Heart left ventricle (tissue), 13 donors: ENCODE results near the gene NFE2L1.

Experiments used
- POLR2A ChIP-seq, 2 donors: fragments of 450-650 bp; IDR thresholded peaks; one replicate each; pipeline ENCODE4 v1.6.1; 2017; ENCODE audit warnings: antibody characterized with exemption in 2 of 2, mild to moderate bottlenecking in 2 of 2, moderate library complexity in 2 of 2
- TF ChIP-seq, protein P1 (sequence below), 12 donors: fragments of 200-600 bp; sonication (generic) in 4 of 12; IDR thresholded peaks; one replicate each; pipeline versions ENCODE4 v1.5.0 to v1.8.0; 2018 to 2022; ENCODE audit warnings: antibody characterized with exemption in 12 of 12, mild to moderate bottlenecking in 5 of 12
- donor health status: ischemic (EF 13 %, LVEDD 7.1; RV severe dilation, severe dysfunction).
- donor health status: DM: no; HTN: yes; CAD: no.
- donor health status: DM: no; HTN: no; CAD: no.
- donor health status: ischemic (EF 25% LVEDD 6.9; RV normal size, moderate dysfunction).
- donor health status: ischemic (EF 25% LVEDD 5.7; RV mildly dilated, moderate dysfunction).
- donor health status: ischemic (EF 35%, LVEDD 5.7; RV mildly dilated, moderate dysfunction).
- donor health status: nonischemic (EF 11% LVEDD 7.7; RV severe dilation, severe dysfunction).
- donor health status: DM: yes; HTN: yes; CAD: no.
- donor health status: PGD.
- donor health status: ischemic (EF 29% LVEDD 5.4; RV normal size, mild dysfunction).
- donor health status: nonischemic (EF 23%, LVEDD 6.1; RV moderate dilation, normal function).

DNA sequence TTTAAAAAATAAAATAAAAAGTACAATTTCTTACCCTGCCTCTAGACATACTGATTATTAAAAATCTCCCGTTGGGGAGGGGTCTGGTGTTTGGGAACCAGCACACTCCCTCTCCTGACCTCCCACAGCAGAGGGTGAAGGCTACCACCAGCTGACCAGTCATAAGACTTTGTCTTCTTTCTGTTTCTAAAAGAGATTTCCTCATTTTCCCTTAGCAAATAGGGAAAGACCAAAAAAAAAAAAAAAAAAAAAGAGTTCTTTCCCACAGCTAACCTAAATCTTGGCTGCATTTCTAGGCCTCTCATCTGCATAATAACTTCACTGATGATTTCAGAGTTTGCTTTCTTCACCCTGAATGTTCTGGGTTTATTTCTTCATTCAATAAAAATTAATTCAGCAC, 47.0 kb upstream of the NFE2L1 start:
- no peak for TF ChIP-seq POLR2A (IDR thresholded peaks at IDR 0.05)
- TF ChIP-seq, protein P1, sequence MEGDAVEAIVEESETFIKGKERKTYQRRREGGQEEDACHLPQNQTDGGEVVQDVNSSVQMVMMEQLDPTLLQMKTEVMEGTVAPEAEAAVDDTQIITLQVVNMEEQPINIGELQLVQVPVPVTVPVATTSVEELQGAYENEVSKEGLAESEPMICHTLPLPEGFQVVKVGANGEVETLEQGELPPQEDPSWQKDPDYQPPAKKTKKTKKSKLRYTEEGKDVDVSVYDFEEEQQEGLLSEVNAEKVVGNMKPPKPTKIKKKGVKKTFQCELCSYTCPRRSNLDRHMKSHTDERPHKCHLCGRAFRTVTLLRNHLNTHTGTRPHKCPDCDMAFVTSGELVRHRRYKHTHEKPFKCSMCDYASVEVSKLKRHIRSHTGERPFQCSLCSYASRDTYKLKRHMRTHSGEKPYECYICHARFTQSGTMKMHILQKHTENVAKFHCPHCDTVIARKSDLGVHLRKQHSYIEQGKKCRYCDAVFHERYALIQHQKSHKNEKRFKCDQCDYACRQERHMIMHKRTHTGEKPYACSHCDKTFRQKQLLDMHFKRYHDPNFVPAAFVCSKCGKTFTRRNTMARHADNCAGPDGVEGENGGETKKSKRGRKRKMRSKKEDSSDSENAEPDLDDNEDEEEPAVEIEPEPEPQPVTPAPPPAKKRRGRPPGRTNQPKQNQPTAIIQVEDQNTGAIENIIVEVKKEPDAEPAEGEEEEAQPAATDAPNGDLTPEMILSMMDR (IDR thresholded peaks at IDR 0.05), result no peak
